Mesodermal cell (in vitro differentiated cells): ENCODE data around the gene LHFPL6.
"Not testable (repeated sequence)": the region's sequence is repeated elsewhere in the genome, so short reads cannot be mapped to it uniquely, and the experiment has no call there.

ENCODE experiments used
- H3K27ac ChIP-seq: 2 replicates; pipeline ENCODE4 v1.7.0; 2013; ENCODE audit warnings: mild to moderate bottlenecking, low read depth, low read length, moderate library complexity; ENCODE audit not compliant: severe bottlenecking
- H3K36me3 ChIP-seq: 2 replicates; pipeline ENCODE4 v1.7.1; 2013; ENCODE audit warnings: mild to moderate bottlenecking, low read length, moderate library complexity; ENCODE audit not compliant: control insufficient read depth, insufficient read depth
- H3K4me1 ChIP-seq: one replicate; pipeline ENCODE4 v1.7.1; 2013; ENCODE audit warnings: mild to moderate bottlenecking, low read length; ENCODE audit not compliant: insufficient read depth, control insufficient read depth, poor library complexity, severe bottlenecking
- H3K4me3 ChIP-seq: 2 replicates; pipeline ENCODE4 v1.7.0; 2013; ENCODE audit warnings: low read length, control low read depth, mild to moderate bottlenecking; ENCODE audit not compliant: insufficient read depth, poor library complexity, severe bottlenecking; ENCODE audit errors: extremely low read depth
- H3K9me3 ChIP-seq: 2 replicates; pipeline ENCODE4 v1.7.1; 2013; ENCODE audit warnings: mild to moderate bottlenecking, low read length, moderate library complexity; ENCODE audit not compliant: control insufficient read depth
- WGBS, 2 experiments: methylation state at CpG; one replicate each; pipeline ENCODE4 v1.1.5; 2013; ENCODE audit warnings: missing lambda C conversion rate in 2 of 2; ENCODE audit not compliant: insufficient coverage in 2 of 2; 5-methylcytosine and 5-hydroxymethylcytosine counted together

LHFPL6 gene

DNA sequence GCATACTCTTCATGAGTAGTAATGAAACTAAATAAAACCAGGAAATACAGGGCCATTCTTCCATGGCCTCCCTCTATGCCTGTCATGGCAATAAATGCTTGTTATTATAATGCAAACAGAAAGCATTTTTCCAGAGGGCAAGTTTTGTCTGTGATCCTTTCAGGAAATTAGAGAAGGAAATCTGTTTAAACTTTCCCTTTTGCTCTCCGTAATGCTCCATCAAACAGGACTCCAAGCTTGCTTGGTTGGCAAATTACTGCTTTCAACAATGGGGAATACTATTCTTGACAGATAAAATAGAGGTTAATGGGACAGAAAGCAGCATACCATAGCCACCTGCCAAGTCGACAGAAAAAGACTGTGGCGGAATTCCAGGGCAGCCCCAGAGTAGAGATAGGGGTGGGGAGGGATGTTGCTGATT is 252.5 kb downstream of the LHFPL6 start:
- WGBS, 2 experiments = 43% methylated on average over 3 of the region's 3 CpGs; no CpG with 5 or more reads in 1 of the 2 experiments
- Histone ChIP-seq H3K4me3 (no peak overlapping the region), H3K4me1 (peaks cover 4% of the 10 kb centered on the region), H3K36me3 (no peaks in the 10 kb centered on the region), H3K9me3 (peaks cover 6% of the 10 kb centered on the region), H3K27ac (no peak overlapping the region)

DNA sequence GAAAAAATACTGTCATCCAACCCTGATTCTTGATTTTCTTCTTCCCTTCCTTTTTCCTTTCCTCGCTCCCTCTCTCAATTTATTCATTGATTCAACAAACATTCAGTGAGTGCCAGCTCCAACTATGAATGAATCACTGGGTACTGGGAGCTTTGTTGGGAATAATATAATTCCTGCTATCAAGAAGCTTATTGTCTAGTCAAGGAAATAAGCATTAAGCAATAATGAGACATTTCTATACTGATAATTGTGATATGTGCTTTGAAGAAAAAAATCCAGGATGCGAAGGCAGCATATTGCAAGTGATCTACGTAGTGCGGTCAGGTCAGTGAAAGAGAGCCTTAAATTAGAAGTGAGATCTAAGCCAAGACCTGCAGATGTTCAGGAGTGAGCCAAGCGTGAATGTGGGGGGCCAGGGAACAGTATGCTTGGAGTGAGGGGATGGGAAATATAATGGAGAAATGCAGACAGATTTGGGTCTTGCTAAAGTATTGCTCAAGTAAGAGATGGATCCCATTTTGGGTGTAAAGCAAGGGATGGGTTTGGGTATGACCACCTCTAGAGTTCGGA is 253.5 kb downstream of the LHFPL6 start:
- H3K4me3 ChIP-seq = no peak overlapping the region
- no peaks in the 10 kb centered on the region for H3K9me3 ChIP-seq
- peaks cover 4% of the 10 kb centered on the region for H3K4me1 ChIP-seq
- 96 to 100% methylated on average over 3 to 6 of the region's 6 CpGs for WGBS, 2 experiments
- H3K27ac ChIP-seq = no peak overlapping the region
- no peaks in the 10 kb centered on the region for H3K36me3 ChIP-seq

- peaks cover 5% of the 10 kb centered on the region for H3K36me3 ChIP-seq
- no peak overlapping the region for H3K27ac ChIP-seq
- H3K4me1 ChIP-seq = peaks cover 4% of the 10 kb centered on the region
- H3K9me3 ChIP-seq = no peaks in the 10 kb centered on the region
- H3K4me3 ChIP-seq = no peak overlapping the region
- WGBS, 2 experiments = 40 to 51% methylated on average over 4 to 6 of the region's 9 CpGs
Measured at GRCh38 chr13:39347926-39348901, 254.8 kb downstream of the LHFPL6 start.

DNA sequence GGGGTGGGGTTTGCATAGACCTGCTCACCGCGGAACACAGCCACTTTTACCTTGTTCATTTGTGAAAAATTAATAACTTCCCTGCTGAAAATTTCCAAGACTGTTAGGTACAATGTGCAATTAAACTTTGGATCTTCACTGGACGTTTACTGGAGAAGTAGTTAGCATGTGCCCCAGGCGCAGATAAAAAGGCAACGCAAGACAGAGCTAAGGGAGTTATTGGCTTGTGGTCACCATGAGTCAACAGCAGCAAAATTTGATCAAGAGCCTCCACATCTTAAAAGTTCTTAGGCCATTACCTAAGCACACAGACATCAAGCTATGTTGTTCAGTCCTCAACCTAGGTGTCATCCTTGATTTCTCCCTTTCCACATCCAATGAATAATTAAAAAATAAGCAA is 257.0 kb downstream of the LHFPL6 start:
- no peak overlapping the region for H3K27ac ChIP-seq
- H3K9me3 ChIP-seq = no peaks in the 10 kb centered on the region
- H3K4me1 ChIP-seq = peaks cover 4% of the 10 kb centered on the region
- 88 to 92% methylated on average over 2 to 3 of the region's 5 CpGs for WGBS, 2 experiments
- H3K36me3 ChIP-seq = peaks cover 5% of the 10 kb centered on the region
- no peak overlapping the region for H3K4me3 ChIP-seq

DNA sequence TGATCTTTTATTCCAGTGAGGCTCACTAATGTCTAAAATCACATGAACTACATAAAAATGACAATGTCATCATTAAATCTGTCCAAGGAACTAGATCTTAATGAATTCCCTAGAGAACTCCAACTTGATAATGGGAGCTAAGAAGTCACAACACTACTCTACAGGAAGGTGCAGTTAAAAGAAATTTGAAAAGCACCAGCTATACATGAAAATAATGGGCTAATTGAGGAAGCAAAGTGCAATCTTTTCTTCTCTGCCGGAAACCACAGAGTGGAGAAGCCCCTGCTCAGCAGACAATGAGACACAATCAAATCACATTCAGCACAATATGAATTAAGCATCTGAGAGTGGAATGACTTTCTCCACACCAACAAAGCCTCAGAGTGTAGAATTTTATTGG is 261.7 kb downstream of the LHFPL6 start:
- Histone ChIP-seq H3K36me3 (peaks cover 5% of the 10 kb centered on the region), H3K4me3 (no peak overlapping the region), H3K4me1 (no peaks in the 10 kb centered on the region), H3K27ac (no peak overlapping the region), H3K9me3 (no peaks in the 10 kb centered on the region)
- no CpG with 5 or more reads among the region's 1 CpG for WGBS, 2 experiments

GRCh38 chr13:39338114-39338513 is 264.9 kb downstream of the LHFPL6 start:
- H3K4me1 ChIP-seq, H3K4me3 ChIP-seq, H3K27ac ChIP-seq, H3K36me3 ChIP-seq, H3K9me3 ChIP-seq: not testable (repeated sequence)
- WGBS, 2 experiments = no CpG with 5 or more reads among the region's 6 CpGs

DNA sequence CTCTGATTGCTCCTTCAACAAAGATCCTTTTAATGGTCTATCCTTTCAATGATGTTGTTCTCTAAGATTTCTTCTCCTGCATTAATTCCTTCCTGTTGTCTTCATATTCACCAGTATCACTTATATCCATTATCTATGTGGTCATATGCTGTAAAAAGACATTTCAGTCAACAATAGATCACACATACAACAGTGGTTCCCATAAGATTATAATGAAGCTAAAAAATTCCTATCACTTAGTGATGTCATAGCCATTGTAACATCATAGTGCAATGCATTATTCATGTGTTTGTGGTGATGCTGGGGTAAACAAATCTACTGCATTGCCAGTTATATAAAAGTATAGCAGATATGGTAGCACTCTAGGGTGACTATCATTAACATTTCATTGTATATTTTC is 266.1 kb downstream of the LHFPL6 start:
- Histone ChIP-seq H3K36me3 (no peaks in the 10 kb centered on the region), H3K4me3 (no peak overlapping the region), H3K4me1 (no peaks in the 10 kb centered on the region), H3K9me3 (no peaks in the 10 kb centered on the region), H3K27ac (no peak overlapping the region)

GRCh38 chr13:39336207-39336606 is 266.8 kb downstream of the LHFPL6 start:
- 77 to 93% methylated on average over 3 to 4 of the region's 4 CpGs for WGBS, 2 experiments
- no peak overlapping the region for H3K4me3 ChIP-seq

DNA sequence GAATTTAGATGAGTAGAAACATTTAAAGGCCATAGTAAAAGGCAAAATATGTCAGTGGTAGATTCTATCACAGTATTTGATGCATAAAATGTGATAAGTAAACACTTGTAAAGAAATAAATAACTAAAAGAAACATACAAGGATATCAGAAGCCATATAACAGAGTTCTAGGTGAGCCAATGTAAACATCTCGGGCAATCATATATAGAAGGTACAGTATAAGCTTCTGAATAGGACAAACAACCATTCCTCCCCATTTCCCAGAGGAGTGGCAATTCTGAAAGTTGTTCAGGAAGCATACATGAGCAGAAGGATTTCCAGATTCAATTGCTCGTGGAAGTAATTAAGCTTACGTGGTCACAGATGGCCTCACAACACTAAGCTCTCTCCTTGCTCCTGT is 267.3 kb downstream of the LHFPL6 start:
- Histone ChIP-seq H3K4me3 (no peak overlapping the region), H3K4me1 (no peaks in the 10 kb centered on the region), H3K27ac (no peak overlapping the region), H3K36me3 (no peaks in the 10 kb centered on the region), H3K9me3 (no peaks in the 10 kb centered on the region)
- whole genome bisulfite sequencing, 2 experiments = 90% methylated on average over 2 of the region's 3 CpGs; no CpG with 5 or more reads in 1 of the 2 experiments

More at GRCh38 chr13:39336207-39336606, 266.8 kb downstream of the LHFPL6 start:
- Histone ChIP-seq H3K36me3 (no peaks in the 10 kb centered on the region), H3K27ac (no peak overlapping the region), H3K4me1 (no peaks in the 10 kb centered on the region), H3K9me3 (no peaks in the 10 kb centered on the region)

DNA sequence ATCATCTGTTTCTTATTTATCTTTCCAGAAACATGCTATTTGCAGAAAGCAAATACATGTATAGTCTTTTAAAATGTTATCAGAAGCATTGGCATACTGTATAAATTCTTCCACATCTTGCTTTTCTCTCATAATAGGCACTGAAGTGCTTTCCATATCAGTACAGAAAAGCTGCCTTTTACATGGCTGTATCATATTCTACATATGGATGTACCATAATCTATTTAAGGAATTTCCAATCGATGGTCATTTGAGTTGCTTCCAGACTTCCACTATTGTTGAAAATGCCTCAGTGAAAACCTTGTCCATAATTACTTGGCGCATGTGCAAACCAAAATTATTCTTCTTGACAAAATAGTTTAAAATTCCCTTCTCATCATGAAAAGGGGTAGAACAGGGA is 272.5 kb downstream of the LHFPL6 start:
- no peaks in the 10 kb centered on the region for H3K9me3 ChIP-seq
- WGBS, 2 experiments = 67 to 100% methylated on average over 1 of the region's 2 CpGs
- H3K36me3 ChIP-seq = no peaks in the 10 kb centered on the region
- H3K4me3 ChIP-seq = no peak overlapping the region
- H3K27ac ChIP-seq = no peak overlapping the region
- H3K4me1 ChIP-seq = peaks cover 6% of the 10 kb centered on the region

DNA sequence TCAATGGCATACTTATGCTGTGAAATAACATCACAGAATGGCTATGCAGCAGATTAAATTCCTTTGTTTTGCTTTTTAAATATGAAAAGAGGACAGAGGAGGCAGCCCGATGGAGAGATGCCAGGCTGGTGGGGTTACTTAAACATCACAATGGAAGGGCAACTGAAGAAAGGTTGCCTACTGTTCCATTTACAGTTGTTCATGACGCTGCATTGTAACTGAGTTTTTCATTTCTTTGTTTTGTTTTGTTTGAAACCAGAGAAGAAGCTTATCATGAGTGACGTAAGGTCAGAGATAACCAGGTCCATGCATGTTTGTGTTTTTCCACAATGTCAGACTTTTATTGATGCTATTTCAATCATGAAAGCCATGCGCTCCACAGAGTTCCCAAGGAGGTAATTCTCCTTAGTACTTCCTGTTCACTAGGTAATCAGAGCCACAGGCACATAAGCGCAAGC is 273.8 kb downstream of the LHFPL6 start:
- no peaks in the 10 kb centered on the region for H3K36me3 ChIP-seq
- 62 to 64% methylated on average over 3 to 4 of the region's 5 CpGs for WGBS, 2 experiments
- no peaks in the 10 kb centered on the region for H3K9me3 ChIP-seq

More for the DNA sequence above, 273.8 kb downstream of the LHFPL6 start:
- Histone ChIP-seq H3K4me1 (peaks cover 6% of the 10 kb centered on the region), H3K4me3 (no peak overlapping the region), H3K27ac (no peak overlapping the region)
